M059J (cell line): Measurements from ENCODE around the gene GALNT17. TPM values are rescaled to one million over a fixed set of nuclear protein-coding genes. Genes with fewer than 3 reads are reported as not detected.
"Not testable (repeated sequence)": the region's sequence is repeated elsewhere in the genome, so short reads cannot be mapped to it uniquely, and the experiment has no call there.

Source experiments
- DNase-seq: peaks from one replicate; pipeline ENCODE4 v3.0.0-alpha.2; 2012; ENCODE audit warnings: low read depth
- total RNA-seq: library from RNA; depleted of rRNA; stranded (reverse); fragments of >200 nt; shearing (Covaris generic); gene quantifications from 2 replicates; pipeline ENCODE4 v1.2.3, GENCODE V29; 2014

GALNT17 gene
- total RNA-seq, 1 experiment from 2014 or later: not detected

DNA sequence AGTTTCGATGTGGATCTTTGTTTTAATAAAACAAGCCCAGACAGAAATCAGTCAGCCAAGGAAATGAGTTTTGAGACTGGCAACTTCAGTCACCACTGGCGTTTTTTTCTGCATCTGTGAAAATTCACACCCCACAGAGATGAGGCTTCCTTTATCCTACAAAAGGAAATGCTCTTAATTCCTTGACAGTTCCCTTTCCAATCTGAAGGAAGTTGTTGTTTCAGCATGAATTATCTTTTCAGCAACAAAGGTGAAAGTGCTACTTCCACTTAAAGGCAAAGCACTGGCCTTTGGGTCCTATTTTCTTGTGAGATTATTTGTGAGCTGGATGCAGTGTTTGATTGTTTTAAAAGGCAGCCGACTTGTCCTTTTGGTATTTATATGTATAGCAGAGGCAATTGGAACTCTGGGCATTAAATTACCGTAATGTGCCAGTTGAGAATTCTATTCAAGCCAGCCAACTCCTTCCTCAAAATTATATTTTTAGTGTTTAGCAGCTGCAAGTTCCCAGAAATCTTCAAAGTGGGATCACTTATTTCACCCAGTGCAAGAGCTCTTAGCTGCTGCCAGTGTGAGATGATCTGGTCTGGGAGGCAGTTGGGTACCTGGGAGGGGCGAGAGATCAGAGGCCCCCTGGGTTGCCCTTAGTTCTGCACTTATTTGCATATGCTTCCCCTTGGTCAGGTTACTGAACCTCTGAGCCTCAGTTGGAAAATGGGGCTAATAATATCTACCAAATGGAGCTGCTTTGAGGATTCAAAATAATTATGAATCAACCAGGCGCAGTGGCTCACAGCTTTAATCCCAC, 427.1 kb downstream of the GALNT17 start:
- DNase-seq: no peak

DNA sequence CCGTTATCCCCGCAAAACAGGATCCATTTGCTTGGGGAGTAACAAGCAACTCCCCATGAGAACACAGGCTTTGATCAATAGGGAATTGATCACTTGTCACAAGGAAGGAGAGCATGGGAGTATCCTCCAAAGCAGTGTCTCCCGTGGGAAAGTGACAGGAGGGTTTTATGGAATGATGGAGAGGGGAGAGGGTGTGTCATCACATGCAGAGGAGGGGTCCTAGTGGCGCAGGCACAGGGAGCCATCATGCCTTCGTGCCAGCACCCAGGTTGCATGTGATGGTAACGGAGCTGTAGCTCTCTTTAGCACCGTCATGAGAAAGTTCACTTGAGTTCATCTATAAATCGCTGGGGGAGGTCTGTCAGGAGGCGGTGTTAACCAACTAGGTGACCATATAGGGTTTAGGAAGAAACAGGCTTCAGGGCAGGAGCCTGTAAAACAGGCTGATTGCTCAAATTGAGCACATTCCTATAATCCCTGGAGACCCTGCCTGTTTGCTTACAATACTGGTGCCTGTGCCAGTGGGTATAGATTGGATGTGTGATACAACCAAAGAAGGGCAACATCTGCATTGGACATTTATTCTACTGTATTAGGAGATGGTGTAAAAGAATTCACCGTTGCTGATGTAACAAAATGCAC, 428.5 kb downstream of the GALNT17 start:
- DNase-seq: no peak

DNA sequence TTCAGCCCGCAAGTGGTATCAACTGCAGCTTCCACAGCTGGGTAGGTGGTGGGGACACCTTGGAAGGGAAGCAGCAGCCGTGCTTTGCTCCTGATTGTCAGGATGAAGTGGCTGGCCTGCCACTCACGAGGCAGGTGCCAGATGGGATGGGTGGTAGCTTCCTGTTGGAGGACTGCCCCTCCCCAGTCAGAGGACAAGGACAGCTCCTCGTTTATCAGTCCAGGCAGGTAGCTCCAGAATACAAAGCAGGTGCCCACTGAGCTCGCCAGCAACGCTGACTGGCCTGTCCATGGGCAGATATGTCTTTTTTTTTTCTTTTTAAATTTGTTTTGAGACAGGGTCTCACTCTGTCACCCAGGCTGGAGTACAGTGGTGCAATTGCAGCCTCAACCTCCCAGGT, 431.3 kb downstream of the GALNT17 start:
- no peak for DNase-seq

DNA sequence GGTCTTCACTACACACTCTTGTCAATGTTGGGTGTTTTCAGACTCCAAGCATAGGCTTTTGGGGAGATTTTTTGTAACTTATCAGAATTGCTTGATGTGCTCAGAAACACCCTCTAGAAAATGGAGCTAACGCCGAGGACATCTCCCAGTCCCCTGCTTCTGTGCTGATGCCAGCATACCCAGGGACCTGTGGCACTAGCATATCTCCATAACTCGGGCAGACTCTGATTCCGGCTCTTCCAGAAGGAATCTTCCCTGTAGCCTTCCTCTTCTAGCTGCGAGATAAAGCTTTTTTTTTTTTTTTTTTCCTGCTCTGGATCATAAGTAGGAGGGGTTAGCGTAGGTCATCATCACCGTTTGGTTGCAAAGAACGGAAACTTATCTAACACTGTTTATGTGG, 434.4 kb downstream of the GALNT17 start:
- no peak for DNase-seq

DNA sequence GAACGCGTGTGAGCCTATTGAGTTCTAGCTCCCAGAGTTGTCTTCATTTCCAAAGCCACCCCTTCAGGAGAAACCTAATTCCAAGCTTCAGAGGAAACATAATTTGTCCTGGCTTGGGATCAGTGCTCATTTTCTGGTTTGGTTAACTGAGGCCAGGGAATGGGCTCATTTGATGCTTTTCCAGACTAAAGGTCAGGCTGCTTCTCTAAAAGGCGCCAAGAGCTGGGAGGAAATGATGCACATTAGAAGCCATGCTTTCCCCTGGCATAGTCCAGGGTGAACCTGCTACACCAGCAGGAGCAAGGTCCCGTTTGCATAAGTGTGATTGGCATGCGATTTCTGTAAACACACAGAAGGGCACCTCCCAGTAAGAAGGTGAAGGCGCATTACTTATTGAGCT, 435.0 kb downstream of the GALNT17 start:
- no peak for DNase-seq

DNA sequence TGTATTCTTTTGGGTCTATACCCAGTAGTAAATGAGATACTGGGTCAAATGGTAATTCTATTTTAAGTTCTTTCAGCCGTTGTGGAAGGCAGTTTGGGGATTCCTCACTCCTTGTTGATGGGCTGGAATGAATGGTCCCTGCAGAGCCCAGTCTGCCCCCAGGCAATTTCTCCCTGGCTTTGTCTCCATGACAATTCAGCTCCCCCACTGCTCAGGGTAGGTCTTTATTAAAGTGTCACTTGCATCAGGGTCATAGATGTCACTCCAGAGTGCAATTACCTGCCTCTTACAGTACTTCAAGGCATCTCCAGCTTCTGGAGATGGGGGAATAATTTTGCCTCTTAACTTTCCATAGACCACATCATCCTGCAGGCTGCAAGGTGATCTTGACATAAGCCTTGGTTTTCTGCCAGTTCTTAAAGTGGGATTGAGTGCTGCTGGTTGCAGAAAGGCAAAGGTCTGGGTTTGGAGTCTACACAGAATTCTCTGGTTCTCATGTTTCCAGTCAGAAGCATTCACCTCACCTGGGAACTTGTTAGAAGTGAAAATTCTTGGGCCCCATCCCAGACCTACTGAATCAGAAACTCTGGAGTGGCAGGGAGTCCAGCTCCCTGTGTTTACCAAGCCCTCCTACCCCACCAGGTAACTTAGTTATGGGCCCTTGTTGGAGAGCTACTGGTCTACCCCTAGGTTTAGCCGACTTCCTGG, 442.4 kb downstream of the GALNT17 start:
- DNase-seq: peak; percentile 3

DNA sequence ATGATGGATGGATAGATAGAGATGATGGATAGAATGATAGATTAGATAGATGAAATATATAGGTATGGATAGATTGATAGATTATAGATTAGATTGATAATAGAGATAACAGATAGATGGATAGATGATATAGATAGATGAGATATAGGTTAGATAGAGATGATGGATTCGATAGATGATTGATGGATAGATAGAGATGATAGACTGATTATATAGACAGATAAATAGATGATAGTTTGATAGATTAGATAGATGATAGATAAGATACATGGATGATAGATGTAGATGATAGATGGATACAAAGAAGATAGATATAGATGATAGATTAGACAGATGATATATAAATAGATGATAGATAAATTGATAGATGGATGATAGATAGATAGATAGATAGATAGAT, 448.1 kb downstream of the GALNT17 start:
- no peak for DNase-seq

DNA sequence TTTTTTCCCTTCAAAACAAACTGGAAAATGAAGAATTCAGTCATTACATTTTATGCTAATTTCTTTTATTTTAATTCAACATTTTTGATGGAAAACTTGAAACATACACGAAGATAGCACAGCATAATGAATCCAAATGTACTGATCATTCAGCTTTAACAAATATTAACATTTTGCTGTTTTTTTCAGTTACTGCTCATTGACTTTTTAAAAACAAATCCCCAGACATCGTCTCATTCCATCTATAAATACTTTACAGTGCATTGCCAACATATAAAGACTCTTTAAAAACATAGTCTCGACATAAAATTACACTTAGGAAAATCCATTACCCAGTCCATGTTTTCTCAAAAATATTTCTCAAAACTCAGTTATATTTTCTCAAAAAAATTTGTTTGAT, 452.3 kb downstream of the GALNT17 start:
- no peak for DNase-seq

DNA sequence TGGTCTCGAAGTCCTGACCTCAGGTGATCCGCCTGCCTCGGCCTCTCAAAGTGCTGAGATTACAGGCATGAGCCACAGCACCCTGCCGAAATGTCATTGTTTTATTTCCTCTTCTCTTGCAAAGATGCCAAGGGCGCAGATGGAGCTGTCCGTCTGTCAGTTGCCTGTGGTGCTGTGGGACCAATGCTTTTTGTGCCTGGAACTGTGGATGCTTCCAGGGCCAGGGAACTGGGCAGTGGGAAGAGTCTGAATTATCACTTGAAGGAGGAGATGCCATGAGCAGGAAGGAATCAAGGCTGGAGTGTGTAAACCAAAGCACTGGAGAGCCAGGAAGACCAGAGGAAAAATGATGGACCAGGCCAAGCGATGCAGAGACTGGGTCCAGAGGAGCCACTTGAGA, 459.9 kb downstream of the GALNT17 start:
- DNase-seq: no peak

DNA sequence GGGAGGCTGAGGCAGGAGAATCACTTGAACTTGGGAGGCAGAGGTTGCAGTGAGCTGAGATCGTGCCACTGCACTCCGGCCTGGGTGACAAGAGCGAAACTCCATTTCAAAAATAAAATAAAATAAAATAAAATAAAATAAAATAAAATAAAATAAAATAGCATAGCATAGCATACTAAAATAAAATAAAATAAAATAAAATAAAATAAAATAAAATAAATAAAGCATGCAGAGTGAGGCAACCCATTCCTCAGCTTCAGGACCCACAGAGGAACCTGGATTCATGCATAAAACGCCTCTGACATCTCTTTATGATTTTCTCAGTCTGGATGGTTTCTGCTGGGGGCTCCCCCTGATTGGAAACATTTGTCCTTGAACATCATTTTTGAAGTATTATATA, 460.4 kb downstream of the GALNT17 start:
- not testable (repeated sequence) for DNase-seq

DNA sequence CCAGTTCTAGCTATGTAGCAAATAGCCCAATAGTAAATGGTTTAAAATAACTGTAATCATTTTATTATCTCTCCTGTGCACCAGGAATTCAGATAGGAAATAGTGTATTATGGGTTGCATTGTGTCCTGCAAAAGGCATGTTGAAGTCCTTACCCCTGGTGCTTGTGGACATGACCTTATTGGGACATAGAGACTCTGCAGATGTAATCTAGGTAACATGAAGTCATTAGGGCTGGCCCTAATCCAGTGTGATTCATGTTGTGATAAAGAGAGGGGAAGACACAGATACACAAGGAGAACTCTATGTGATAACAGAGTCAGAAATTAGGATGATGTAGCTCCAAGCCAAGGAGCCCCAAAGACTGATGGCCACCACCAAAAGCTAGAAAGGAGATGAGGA, 462.8 kb downstream of the GALNT17 start:
- peak; percentile 63 for DNase-seq

DNA sequence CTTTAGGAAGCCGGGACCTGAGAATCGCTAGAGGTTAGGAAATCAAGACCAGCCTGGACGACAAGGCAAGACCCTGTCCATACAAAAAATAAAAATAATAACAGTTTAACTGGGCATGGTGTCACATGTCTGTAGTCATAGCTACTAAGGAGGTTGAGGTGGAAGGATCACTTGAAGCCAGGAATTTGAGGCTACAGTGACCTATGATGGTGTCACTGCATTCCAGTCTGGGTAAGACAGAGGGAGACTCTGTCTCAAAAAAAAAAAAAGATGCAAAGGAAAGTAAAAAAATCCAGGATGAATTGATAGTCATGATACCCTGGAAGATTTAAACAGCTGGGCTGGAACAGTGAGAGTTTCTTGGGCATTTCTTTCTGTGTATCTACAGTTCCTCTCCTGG, 463.2 kb downstream of the GALNT17 start:
- DNase-seq: peak; percentile 54

DNA sequence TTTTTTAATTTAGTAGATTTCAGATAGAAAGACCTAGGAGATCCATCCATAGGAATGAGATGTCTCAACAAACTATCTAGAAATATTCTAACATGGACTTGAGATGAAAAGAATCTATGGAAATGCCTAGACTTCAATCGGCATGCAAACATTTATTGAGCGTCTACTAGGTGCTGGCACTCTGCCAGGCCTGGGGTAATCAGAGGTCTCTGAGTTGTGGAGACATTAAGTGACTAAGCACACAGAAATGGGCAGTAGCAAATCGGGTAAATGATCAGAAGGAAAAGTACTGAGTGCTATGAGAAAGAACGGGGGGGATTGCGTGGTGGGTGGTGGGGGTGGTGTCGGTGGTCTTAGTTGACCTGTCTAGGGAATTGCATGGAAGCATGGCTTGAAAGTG, 466.6 kb downstream of the GALNT17 start:
- no peak for DNase-seq

DNA sequence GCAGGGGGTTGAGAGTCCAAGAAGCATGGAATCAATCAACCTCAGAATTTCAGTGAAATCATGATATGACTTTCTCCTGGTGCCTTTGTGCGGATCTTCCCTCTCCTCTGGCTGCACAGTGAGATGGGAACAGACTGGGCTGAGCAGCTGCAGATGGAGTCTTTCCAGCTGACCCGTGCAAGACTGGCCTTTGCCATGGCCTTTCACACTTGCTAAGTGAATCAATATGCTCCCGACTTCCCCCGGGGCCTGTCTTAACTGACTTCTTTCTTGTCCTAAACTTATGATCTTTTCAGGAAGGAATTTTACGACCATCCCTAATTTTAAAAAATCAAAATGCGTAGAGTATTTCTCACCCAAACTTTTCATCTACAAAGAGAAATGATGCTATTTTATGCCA, 469.9 kb downstream of the GALNT17 start:
- no peak for DNase-seq

DNA sequence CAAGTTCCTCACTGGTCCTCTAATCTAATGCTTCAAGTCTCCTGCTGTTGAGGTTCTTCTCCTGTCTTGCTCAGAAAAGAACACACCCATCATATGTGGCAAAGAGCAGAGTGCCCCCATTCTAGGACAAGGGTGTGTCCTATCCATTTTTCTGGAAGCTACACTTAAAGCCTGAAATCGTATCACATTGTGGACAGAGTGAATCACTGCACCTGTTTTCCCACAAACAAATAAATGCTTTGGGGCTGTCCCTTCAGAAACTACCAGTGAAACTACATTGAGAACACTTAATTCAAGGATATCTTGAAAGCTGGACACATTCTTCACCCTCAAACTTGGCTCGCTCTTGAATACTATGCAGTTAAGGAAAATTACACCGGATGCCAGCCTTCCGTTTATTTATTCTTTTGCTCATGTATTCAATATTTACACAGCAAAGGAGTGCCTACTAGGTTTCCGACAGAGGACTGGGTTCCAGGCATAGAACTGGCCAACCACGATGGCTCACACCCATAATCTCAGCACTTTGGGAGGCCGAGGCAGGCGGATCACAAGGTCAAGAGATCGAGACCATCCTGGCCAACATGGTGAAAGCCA, 473.0 kb downstream of the GALNT17 start:
- DNase-seq: no peak

DNA sequence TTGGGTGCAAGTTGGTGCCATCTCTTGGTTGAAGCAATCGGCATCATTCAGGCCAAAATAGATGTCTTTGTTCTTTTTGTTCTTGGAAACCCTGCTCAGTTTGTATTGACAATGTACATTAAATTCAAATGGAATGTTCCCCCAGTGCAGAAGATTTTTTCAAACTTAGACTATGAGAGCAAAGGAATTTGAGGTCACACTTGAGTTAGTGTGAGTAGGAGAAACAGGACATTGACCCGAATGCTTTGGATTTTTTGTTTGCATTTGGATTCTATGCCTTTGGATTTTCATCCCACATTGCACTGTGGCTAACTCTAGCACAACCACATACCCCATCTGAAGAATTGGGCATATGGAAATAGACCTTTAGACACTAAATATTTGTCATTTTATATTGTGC, 480.0 kb downstream of the GALNT17 start:
- DNase-seq: no peak

DNA sequence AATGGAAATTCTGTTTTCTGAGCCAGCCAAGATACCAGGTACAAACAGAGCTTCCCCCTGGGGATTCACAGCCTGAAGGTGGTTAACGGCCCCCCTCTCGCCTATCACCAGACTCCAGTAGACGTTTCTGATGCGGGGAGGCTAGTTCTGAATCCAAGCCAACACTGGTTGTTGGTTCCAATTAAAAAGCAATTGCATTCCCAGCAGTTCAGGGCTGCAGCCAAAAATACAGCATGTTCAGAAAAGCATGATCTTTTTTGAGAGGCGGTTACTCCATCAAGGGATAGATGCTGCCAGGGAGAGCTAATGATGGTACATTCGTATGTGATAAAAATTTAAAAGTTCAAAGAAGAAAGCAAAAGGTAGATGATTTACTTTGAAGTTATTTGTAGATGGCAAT, 481.0 kb downstream of the GALNT17 start:
- no peak for DNase-seq

DNA sequence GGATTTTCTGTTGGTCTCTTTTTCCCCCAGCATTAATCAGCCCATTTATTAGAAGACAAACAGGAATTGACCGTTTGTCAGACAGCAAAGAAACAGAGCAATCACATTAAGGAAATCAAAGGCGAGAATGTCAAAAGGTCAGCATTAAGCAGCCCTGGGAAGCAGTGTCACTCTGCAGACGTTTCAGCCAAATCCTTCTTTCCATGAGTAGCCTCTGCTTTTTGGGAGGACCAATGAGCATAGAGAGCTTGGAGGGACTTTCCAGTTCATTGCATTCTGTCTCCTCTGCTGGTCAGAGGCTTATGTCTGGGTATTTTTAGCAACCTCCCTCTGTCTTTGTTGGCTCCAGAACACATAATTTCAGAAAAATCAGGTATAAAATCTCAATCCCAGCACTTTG, 481.4 kb downstream of the GALNT17 start:
- peak; percentile 27 for DNase-seq

DNA sequence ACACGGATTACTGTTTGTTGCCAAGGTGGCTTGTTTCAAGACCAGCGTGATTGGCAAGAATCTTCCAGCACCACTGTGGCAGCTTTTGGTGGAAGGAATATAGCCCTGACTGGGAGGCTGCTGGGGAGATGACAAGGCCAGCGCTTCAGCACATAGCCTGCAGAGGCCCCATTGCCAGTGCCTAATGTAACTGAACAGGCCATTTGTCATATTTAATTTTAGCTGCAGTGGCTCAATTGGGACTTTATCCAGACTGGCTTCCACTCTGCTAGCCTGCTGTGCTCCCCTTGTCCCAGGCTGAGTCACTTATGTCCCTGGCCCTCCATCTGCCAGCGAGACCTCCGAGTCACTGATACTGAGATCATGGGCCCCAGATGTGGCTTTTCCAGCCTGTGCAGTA, 483.1 kb downstream of the GALNT17 start:
- peak; percentile 23 for DNase-seq

DNA sequence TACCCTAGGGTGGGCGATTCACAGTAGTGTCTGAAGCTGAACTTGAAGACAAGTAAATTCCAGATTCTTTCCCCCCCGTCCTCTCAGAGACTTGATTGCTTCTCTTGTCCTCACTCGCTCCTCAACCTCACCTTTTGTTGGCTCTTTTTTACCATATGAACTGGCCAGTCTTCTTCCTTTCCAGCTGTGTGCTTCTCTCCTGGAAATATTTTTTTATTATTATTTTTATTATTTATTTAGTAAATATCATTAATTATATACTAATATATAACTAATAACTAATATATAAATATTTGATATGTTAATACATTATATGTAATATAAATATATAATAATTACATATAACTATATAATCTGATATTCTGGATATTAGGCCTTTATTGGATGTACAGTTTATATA, 484.3 kb downstream of the GALNT17 start:
- no peak for DNase-seq

DNA sequence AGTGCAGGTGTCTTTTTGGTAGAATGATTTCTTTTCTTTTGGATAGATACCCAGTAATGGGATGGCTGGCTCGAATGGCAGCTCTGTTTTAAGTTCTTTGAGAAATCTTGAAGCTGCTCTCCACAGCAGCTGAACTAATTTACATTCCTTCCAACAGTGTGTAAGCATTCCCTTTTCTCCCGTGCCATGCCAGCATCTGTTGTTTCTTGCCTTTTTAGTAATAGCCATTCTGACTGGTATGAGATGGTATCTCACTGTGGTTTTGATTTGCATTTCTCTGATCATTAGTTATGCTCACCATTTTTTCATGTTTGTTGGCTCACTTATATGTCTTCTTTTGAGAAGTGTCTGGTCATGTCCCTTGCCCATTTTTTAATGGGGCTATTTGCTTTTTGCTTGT, 486.3 kb downstream of the GALNT17 start:
- peak; percentile 74 for DNase-seq

DNA sequence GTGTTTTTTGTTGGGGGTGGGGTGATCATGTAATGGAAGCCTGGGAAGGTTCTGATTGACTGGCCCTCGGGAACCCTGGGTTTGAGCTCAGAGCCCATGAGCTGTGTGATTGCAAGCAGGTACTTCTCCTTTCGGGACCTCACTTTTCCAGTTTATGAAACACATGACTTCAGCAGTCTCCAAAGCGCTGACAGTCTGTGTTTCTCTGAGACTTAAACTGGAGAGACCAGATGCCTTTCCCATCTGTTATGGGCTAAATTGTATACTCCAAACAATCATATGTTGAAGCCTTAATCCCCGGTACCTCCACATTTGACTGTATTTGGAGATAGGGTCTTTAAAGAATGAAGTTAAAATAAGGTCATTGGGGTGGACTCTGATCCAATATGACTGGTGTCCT, 493.6 kb downstream of the GALNT17 start:
- DNase-seq: no peak

DNA sequence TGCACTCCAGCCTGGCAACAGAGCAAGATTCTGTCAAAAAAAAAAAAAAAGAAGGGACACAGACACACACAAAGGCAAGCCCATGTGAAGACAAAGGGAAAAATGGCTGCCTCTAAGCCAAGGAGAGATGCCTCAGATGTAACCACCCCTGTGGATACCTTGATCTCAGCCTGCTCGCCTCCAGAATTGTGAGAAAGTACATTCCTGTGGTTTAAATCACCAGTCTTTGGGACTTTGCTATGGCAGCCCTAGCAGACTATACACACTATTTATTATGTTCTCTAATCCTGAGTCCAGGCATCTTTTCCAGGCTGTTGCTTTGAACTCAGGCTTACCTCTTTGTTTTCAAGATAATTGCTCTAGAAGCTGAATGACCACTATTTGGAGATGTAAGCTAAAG, 494.3 kb downstream of the GALNT17 start:
- DNase-seq: peak; percentile 88
